ENCODE data around the gene KCTD18.

Gene KCTD18

DNA sequence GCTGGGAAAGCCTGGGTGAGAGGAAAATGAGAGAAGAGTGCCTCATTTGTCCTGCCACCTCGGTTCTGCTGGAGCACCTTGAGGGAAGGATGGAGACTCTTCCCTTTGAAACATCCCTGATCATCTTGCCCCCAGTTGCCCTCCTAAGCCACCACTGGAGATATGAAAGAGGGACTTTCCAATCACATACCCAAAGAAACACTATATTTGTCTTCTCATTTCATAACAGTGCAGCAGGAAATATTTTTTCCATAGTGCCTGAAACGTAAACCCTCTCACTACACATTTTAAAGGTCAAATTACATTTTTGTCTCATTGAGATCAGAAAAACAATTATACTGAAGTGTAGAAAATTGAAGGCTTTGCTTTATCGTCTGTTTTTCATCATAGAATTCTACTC is 63.3 kb downstream of the KCTD18 start:
- no peak for DNase-seq (ENCODE audit: low read depth, low spot score)
- no peak overlapping the region for H3K4me3 ChIP-seq (ENCODE audit: low read depth, low read length)
- TF ChIP-seq, protein P1, sequence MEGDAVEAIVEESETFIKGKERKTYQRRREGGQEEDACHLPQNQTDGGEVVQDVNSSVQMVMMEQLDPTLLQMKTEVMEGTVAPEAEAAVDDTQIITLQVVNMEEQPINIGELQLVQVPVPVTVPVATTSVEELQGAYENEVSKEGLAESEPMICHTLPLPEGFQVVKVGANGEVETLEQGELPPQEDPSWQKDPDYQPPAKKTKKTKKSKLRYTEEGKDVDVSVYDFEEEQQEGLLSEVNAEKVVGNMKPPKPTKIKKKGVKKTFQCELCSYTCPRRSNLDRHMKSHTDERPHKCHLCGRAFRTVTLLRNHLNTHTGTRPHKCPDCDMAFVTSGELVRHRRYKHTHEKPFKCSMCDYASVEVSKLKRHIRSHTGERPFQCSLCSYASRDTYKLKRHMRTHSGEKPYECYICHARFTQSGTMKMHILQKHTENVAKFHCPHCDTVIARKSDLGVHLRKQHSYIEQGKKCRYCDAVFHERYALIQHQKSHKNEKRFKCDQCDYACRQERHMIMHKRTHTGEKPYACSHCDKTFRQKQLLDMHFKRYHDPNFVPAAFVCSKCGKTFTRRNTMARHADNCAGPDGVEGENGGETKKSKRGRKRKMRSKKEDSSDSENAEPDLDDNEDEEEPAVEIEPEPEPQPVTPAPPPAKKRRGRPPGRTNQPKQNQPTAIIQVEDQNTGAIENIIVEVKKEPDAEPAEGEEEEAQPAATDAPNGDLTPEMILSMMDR (IDR thresholded peaks at IDR 0.05; ENCODE audit: insufficient read depth, low read length, missing control alignments), result no peak
- CTCF ChIA-PET, result no interaction called here
- POLR2A ChIA-PET, result no interaction called here

- TF ChIP-seq, protein P1 (IDR thresholded peaks at IDR 0.05; ENCODE audit: insufficient read depth, low read length, missing control alignments), result no peak
- H3K4me3 ChIP-seq (ENCODE audit: low read depth, low read length), result no peak overlapping the region
- DNase-seq (ENCODE audit: low read depth, low spot score), result no peak
- ChIA-PET CTCF (interaction anchor here (0.8 to 1.0 kb wide), 3 partner anchors 9 to 471 kb away, joined by 3 to 4 read pairs (median 3); no protein-coding TSS in a partner anchor), POLR2A (no interaction called here)
These were observed 64.6 kb downstream of the KCTD18 start for GRCh38 chr2:200445284-200445683.

- TF ChIP-seq, protein P1 (IDR thresholded peaks at IDR 0.05; ENCODE audit: insufficient read depth, low read length, missing control alignments), result no peak
- DNase-seq (ENCODE audit: low read depth, low spot score), result no peak
- ChIA-PET CTCF (interaction anchor here (1.0 to 1.9 kb wide), 4 partner anchors 26 to 471 kb away, joined by 3 to 5 read pairs (median 3); partner anchors contain the start of gene KCTD18), POLR2A (interaction anchor here (0.6 kb wide), 1 partner anchor 139 kb away, joined by 4 read pairs; no protein-coding TSS in a partner anchor)
- no peak overlapping the region for H3K4me3 ChIP-seq (ENCODE audit: low read depth, low read length)
These were observed 65.3 kb downstream of the KCTD18 start for GRCh38 chr2:200444530-200444929.

- CTCF ChIA-PET, result interaction anchor here (1.1 to 1.9 kb wide), 3 partner anchors 26 to 464 kb away, joined by 3 to 5 read pairs (median 3); partner anchors contain the start of gene KCTD18
- TF ChIP-seq, protein P1 (IDR thresholded peaks at IDR 0.05; ENCODE audit: insufficient read depth, low read length, missing control alignments), result no peak
- POLR2A ChIA-PET, result no interaction called here
These were observed 66.0 kb downstream of the KCTD18 start for GRCh38 chr2:200443916-200444315.

GRCh38 chr2:200443376-200443775 is 66.5 kb downstream of the KCTD18 start:
- ChIA-PET CTCF (interaction anchor here (1.1 to 1.9 kb wide), 5 partner anchors 12 to 464 kb away, joined by 3 to 5 read pairs (median 3); partner anchors contain the start of gene KCTD18), POLR2A (no interaction called here)
- no peak overlapping the region for H3K4me3 ChIP-seq (ENCODE audit: low read depth, low read length)
- TF ChIP-seq, protein P1 (IDR thresholded peaks at IDR 0.05; ENCODE audit: insufficient read depth, low read length, missing control alignments), result no peak
- no peak for DNase-seq (ENCODE audit: low read depth, low spot score)

More at GRCh38 chr2:200443916-200444315, 66.0 kb downstream of the KCTD18 start:
- no peak for DNase-seq (ENCODE audit: low read depth, low spot score)
- H3K4me3 ChIP-seq (ENCODE audit: low read depth, low read length), result no peak overlapping the region

DNA sequence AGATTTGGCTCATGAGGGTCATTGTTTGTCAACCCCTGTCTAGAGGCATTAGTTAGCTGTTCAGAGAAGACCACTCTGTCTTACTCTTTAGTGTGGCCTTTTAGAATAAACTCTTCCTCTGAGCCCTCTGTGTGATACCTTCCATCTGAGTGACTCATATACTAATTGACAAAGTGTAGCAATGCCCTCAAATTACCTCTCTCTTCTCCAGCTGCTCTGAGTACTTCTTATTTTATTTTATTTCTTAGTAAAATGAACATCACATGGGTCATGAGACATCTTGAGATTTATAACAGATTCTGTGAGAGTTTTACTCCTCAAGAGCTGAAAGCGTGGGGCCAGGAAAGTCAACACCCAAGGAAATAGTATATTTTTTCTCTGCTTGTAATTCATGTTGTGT is 67.4 kb downstream of the KCTD18 start:
- POLR2A ChIA-PET, result no interaction called here
- TF ChIP-seq, protein P1 (IDR thresholded peaks at IDR 0.05; ENCODE audit: insufficient read depth, low read length, missing control alignments), result no peak
- no peak overlapping the region for H3K4me3 ChIP-seq (ENCODE audit: low read depth, low read length)
- DNase-seq (ENCODE audit: low read depth, low spot score), result peak; percentile 54
- CTCF ChIA-PET, result interaction anchor here (1.0 to 1.4 kb wide), 4 partner anchors 13 to 471 kb away, joined by 3 to 4 read pairs (median 3); no protein-coding TSS in a partner anchor
